B cell (primary cell): ENCODE measurements around the gene IRF8. TPM values are rescaled to one million over a fixed set of nuclear protein-coding genes. Genes with fewer than 3 reads are reported as not detected.

ENCODE experiments used
- ATAC-seq: fragments of 200-7000 bp; cut with Tn5 transposase; one replicate; pipeline ENCODE4 v1.10.0; 2021; ENCODE audit warnings: low read depth, mild to moderate bottlenecking, moderate number of reproducible peaks, moderate library complexity
- CTCF ChIA-PET: fragments of 350-600 bp; sonication (Branson Sonifier 250); formaldehyde crosslinking; loops from one replicate; lab custom pipeline; 2021; ENCODE audit warnings: antibody characterized with exemption, inconsistent platforms; lab: Charles Lee
- POLR2A ChIA-PET: fragments of 350-600 bp; sonication (Branson Sonifier 250); formaldehyde crosslinking; loops from one replicate; lab custom pipeline; 2021; ENCODE audit warnings: antibody characterized with exemption; lab: Charles Lee
- DNase-seq: peaks from one replicate; pipeline ENCODE4 v3.0.0; 2013
- H2AFZ ChIP-seq: 2 replicates; pipeline ENCODE4 v1.6.1; 2012; ENCODE audit warnings: mild to moderate bottlenecking, low read depth, low read length; ENCODE audit not compliant: insufficient read depth, poor library complexity, severe bottlenecking
- H3K27ac ChIP-seq, 2 donors: 1 replicate in 1 of 2; 2 replicates in 1 of 2; pipeline ENCODE4 v1.5.1; 2012 to 2013; ENCODE audit warnings: low read length in 2 of 2, mild to moderate bottlenecking in 2 of 2, moderate library complexity in 1 of 2
- H3K27me3 ChIP-seq, 4 experiments: fragments of 200-600 bp in 1 of 4; sonication (generic) in 1 of 4; replicated peaks in 1 of 4; 1 replicate in 2 of 4; 2 replicates in 2 of 4; pipeline versions ENCODE4 v1.6.1 to v1.7.0; 2013 to 2016; ENCODE audit warnings: low read length in 3 of 4, mild to moderate bottlenecking in 2 of 4, mixed read lengths in 1 of 4, moderate library complexity in 1 of 4; ENCODE audit not compliant: insufficient read depth in 4 of 4, control insufficient read depth in 3 of 4; ENCODE audit errors: control extremely low read depth in 1 of 4
- H3K36me3 ChIP-seq, 2 experiments: replicated peaks in 1 of 2; 1 replicate in 1 of 2; 2 replicates in 1 of 2; pipeline versions ENCODE4 v1.6.1 to v1.7.1; 2013; ENCODE audit warnings: low read length in 1 of 2; ENCODE audit not compliant: insufficient read depth in 2 of 2, control insufficient read depth in 1 of 2; ENCODE audit errors: control extremely low read depth in 1 of 2, extremely low read depth in 1 of 2
- H3K4me1 ChIP-seq, 2 donors: fragments of 200-600 bp in 1 of 2; sonication (generic) in 1 of 2; 1 replicate in 1 of 2; 2 replicates in 1 of 2; pipeline versions ENCODE4 v1.5.1 to v1.6.1; 2013 to 2017; ENCODE audit warnings: low read length in 2 of 2; ENCODE audit not compliant: control insufficient read depth in 2 of 2, insufficient read depth in 2 of 2
- H3K4me2 ChIP-seq: replicated peaks from 2 replicates; pipeline ENCODE3; 2012; ENCODE audit warnings: mild to moderate bottlenecking, low read depth, low read length; ENCODE audit not compliant: poor library complexity, severe bottlenecking
- H3K4me3 ChIP-seq, 5 experiments: fragments of 200-600 bp in 1 of 5; sonication (generic) in 1 of 5; 1 replicate in 3 of 5; 2 replicates in 2 of 5; pipeline versions ENCODE4 v1.5.1 to v1.7.0; 2011 to 2016; ENCODE audit warnings: low read length in 4 of 5, mild to moderate bottlenecking in 4 of 5, low read depth in 2 of 5, control low read depth in 1 of 5, moderate library complexity in 1 of 5; ENCODE audit not compliant: insufficient read depth in 1 of 5; ENCODE audit errors: control extremely low read depth in 1 of 5, extremely low read depth in 1 of 5
- H3K79me2 ChIP-seq: fragments of 200-600 bp; sonication (generic); one replicate; pipeline ENCODE4 v1.6.0; 2016; ENCODE audit warnings: low read length; ENCODE audit not compliant: control insufficient read depth, insufficient read depth
- H3K9ac ChIP-seq: fragments of 200-600 bp; sonication (generic); 2 replicates; pipeline ENCODE4 v1.6.1; 2017; ENCODE audit warnings: mild to moderate bottlenecking, low read length, moderate library complexity
- H3K9me3 ChIP-seq, 3 donors: one replicate each; pipeline versions ENCODE4 v1.6.1 to v1.7.1; 2013; ENCODE audit warnings: low read length in 2 of 3; ENCODE audit not compliant: control insufficient read depth in 2 of 3, insufficient read depth in 1 of 3; ENCODE audit errors: control extremely low read depth in 1 of 3
- H4K20me1 ChIP-seq: 2 replicates; pipeline ENCODE4 v1.6.0; 2012; ENCODE audit warnings: mild to moderate bottlenecking, low read length; ENCODE audit not compliant: insufficient read depth, control insufficient read depth, poor library complexity, severe bottlenecking
- H3K27ac Mint-ChIP-seq: one replicate; pipeline ENCODE4 v1.8.0; 2021; ENCODE audit warnings: mixed read lengths
- H3K27me3 Mint-ChIP-seq: one replicate; pipeline ENCODE4 v1.8.0; 2021; ENCODE audit warnings: mixed read lengths
- H3K4me1 Mint-ChIP-seq: one replicate; pipeline ENCODE4 v1.8.0; 2021; ENCODE audit warnings: mixed read lengths
- H3K4me3 Mint-ChIP-seq: one replicate; pipeline ENCODE4 v1.8.0; 2021; ENCODE audit warnings: mixed read lengths
- H3K9me3 Mint-ChIP-seq: one replicate; pipeline ENCODE4 v1.8.0; 2022; ENCODE audit warnings: mixed read lengths; ENCODE audit not compliant: insufficient read depth
- EZH2 ChIP-seq: IDR thresholded peaks from 2 replicates; pipeline ENCODE4 v1.6.1; 2012; ENCODE audit warnings: borderline replicate concordance, low read depth, mild to moderate bottlenecking, moderate library complexity, low read length; ENCODE audit not compliant: insufficient read depth, poor library complexity, severe bottlenecking
- WGBS: methylation state at CpG from one replicate; pipeline ENCODE4 v1.1.5; 2013; ENCODE audit warnings: missing lambda C conversion rate; ENCODE audit not compliant: insufficient coverage; 5-methylcytosine and 5-hydroxymethylcytosine counted together
- intact Hi-C: fragments of 100-400 bp; cut with micrococcal nuclease; formaldehyde crosslinking; loops from one replicate; pipeline ENCODE4 v1.10.0; 2022
- polyA plus RNA-seq: library from polyadenylated mRNA; depleted of rRNA; stranded (reverse); fragments of >200 nt; gene quantifications from 2 replicates; pipeline ENCODE4 v1.2.3, GENCODE V29; 2012
- total RNA-seq, 2 donors: library from RNA; stranded (reverse); fragments of 120-200 nt in 1 of 2; gene quantifications; 1 replicate in 1 of 2; 2 replicates in 1 of 2; pipeline versions ENCODE4 v1.2.3 to v1.2.4, GENCODE V29; 2013 to 2022
- TF ChIP-seq, protein P1 (sequence below): fragments of 200-600 bp; IDR thresholded peaks from one replicate; pipeline ENCODE4 v1.8.0; 2022; ENCODE audit warnings: antibody characterized with exemption, mild to moderate bottlenecking

IRF8 gene
- total and polyA plus RNA-seq, 2 donors (not counting 1 experiment from before 2014, with no cell fraction given): 309 to 332 TPM

DNA sequence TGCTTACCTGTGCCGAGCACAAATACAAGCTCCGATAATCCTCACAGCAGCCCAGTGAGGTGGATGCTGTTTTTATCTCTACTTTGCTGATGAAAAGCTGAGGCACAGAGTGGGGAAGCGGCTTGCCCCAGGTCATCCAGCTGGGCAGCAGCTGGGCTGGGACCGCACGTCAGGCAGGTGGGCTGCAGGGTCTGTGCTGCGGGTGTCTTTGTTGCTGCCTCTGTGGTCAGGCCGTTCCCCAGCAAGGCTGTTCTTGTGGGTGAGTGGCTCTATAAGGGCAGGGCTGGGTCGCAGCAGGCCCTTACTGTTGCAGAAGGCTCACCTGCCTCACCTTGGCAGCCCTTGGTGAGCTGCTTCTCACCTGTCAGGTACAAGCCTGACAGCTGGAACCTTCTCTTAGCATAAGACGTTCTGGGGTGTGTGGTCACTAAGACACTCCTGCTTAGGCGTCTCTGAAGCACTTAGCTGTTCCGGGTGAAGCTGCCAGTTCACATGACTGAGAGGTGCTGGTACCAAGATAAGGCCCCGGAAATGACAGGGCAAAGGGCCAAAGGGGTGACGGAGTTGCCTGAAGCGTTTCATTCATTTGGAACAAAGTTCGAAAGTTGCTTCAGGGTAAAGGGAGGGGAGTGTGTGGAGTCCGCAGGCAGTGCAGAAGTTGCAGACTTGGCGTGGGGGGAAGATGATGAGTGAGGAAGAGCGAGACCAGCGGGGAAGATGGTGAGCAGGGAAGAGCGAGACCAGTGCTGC, 17.4 kb downstream of the IRF8 start:
- Histone ChIP-seq H3K4me1 (peaks cover 76 to 81% of the 10 kb centered on the region in 2 donors), H3K4me2 (peak overlapping the region; percentile 70), H3K9me3 (no peaks in the 10 kb centered on the region), H4K20me1 (peaks cover 99% of the 10 kb centered on the region), H2AFZ (no peak overlapping the region), H3K79me2 (peaks cover 63% of the 10 kb centered on the region), H3K27me3 (no peaks in the 10 kb centered on the region), H3K4me3 (no peak overlapping the region), H3K9ac (no peak overlapping the region), H3K27ac (peak overlapping the region; percentile 3 to 59), H3K36me3 (peaks cover 8 to 99% of the 10 kb centered on the region in 2 experiments)
- no peak for TF ChIP-seq EZH2
- TF ChIP-seq, protein P1, sequence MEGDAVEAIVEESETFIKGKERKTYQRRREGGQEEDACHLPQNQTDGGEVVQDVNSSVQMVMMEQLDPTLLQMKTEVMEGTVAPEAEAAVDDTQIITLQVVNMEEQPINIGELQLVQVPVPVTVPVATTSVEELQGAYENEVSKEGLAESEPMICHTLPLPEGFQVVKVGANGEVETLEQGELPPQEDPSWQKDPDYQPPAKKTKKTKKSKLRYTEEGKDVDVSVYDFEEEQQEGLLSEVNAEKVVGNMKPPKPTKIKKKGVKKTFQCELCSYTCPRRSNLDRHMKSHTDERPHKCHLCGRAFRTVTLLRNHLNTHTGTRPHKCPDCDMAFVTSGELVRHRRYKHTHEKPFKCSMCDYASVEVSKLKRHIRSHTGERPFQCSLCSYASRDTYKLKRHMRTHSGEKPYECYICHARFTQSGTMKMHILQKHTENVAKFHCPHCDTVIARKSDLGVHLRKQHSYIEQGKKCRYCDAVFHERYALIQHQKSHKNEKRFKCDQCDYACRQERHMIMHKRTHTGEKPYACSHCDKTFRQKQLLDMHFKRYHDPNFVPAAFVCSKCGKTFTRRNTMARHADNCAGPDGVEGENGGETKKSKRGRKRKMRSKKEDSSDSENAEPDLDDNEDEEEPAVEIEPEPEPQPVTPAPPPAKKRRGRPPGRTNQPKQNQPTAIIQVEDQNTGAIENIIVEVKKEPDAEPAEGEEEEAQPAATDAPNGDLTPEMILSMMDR: no peak
- H3K27ac Mint-ChIP-seq: peak overlapping the region; percentile 82
- no peaks in the 10 kb centered on the region for H3K9me3 Mint-ChIP-seq
- ChIA-PET CTCF (interaction anchor here (0.6 to 13.7 kb wide), 19 partner anchors 9 to 300 kb away, joined by 3 to 143 read pairs (median 4); partner anchors contain the start of gene IRF8), POLR2A (interaction anchor here (0.6 to 1.5 kb wide), 7 partner anchors 14 to 71 kb away, joined by 3 to 4 read pairs (median 3); no protein-coding TSS in a partner anchor)
- DNase-seq: no peak
- ATAC-seq: peak; percentile 32
- 84% methylated on average over 20 of the region's 20 CpGs for WGBS
- H3K27me3 Mint-ChIP-seq: no peaks in the 10 kb centered on the region
- H3K4me3 Mint-ChIP-seq: peak overlapping the region; percentile 75
- H3K4me1 Mint-ChIP-seq: peaks cover 77% of the 10 kb centered on the region
- intact Hi-C loops: loop anchor here (2.0 to 5.0 kb wide), 2 partner anchors 16 to 581 kb away; no protein-coding TSS in a partner anchor
